Mesendoderm (in vitro differentiated cells): ENCODE results near the gene OR4K2.

Experiments used
- DNase-seq: peaks from one replicate; pipeline ENCODE4 v3.0.0; 2013
- H2AK5ac ChIP-seq: 2 replicates; pipeline ENCODE4 v1.6.1; 2013; ENCODE audit warnings: low read length, inconsistent platforms
- H2BK120ac ChIP-seq: 2 replicates; pipeline ENCODE4 v1.6.1; 2013; ENCODE audit warnings: low read depth, mild to moderate bottlenecking, low read length, moderate library complexity, mixed read lengths
- H2BK15ac ChIP-seq: replicated peaks from 2 replicates; pipeline ENCODE4 v1.6.1; 2013; ENCODE audit warnings: low read depth, mild to moderate bottlenecking, moderate library complexity
- H2BK5ac ChIP-seq: 2 replicates; pipeline ENCODE4 v1.6.1; 2013; ENCODE audit warnings: low read length, inconsistent platforms
- H3K18ac ChIP-seq: 2 replicates; pipeline ENCODE4 v1.6.1; 2013; ENCODE audit warnings: mild to moderate bottlenecking, low read length, mixed read lengths
- H3K23ac ChIP-seq: one replicate; pipeline ENCODE4 v1.6.1; 2013; ENCODE audit warnings: low read length
- H3K27ac ChIP-seq: 2 replicates; pipeline ENCODE4 v1.5.1; 2013; ENCODE audit warnings: low read depth, mild to moderate bottlenecking, inconsistent platforms, low read length, moderate library complexity
- H3K27me3 ChIP-seq: 2 replicates; pipeline ENCODE4 v1.6.1; 2013; ENCODE audit warnings: low read length, control low read depth, mild to moderate bottlenecking, inconsistent platforms; ENCODE audit not compliant: insufficient read depth, poor library complexity
- H3K36me3 ChIP-seq: 2 replicates; pipeline ENCODE4 v1.6.1; 2013; ENCODE audit warnings: low read length, inconsistent platforms; ENCODE audit not compliant: control insufficient read depth, insufficient read depth
- H3K4ac ChIP-seq: one replicate; pipeline ENCODE4 v1.6.1; 2013; ENCODE audit warnings: low read depth, mild to moderate bottlenecking, low read length, moderate library complexity
- H3K4me1 ChIP-seq: 2 replicates; pipeline ENCODE4 v1.6.1; 2013; ENCODE audit warnings: low read depth, low read length, inconsistent platforms; ENCODE audit not compliant: control insufficient read depth
- H3K4me2 ChIP-seq: 2 replicates; pipeline ENCODE4 v1.6.1; 2013; ENCODE audit warnings: low read length
- H3K4me3 ChIP-seq: 2 replicates; pipeline ENCODE4 v1.5.1; 2013; ENCODE audit warnings: mild to moderate bottlenecking, low read length
- H3K56ac ChIP-seq: one replicate; pipeline ENCODE4 v1.6.1; 2013; ENCODE audit warnings: low read length
- H3K79me1 ChIP-seq: 2 replicates; pipeline ENCODE4 v1.6.1; 2013; ENCODE audit warnings: low read length, inconsistent platforms
- H3K79me2 ChIP-seq: 2 replicates; pipeline ENCODE4 v1.6.1; 2013; ENCODE audit warnings: mild to moderate bottlenecking, low read length; ENCODE audit not compliant: control insufficient read depth, insufficient read depth
- H3K9ac ChIP-seq: 2 replicates; pipeline ENCODE4 v1.6.1; 2013; ENCODE audit warnings: low read length, inconsistent platforms
- H4K5ac ChIP-seq: one replicate; pipeline ENCODE4 v1.6.1; 2013; ENCODE audit warnings: low read length
- H4K8ac ChIP-seq: one replicate; pipeline ENCODE4 v1.6.1; 2013; ENCODE audit warnings: low read depth, mild to moderate bottlenecking, control low read depth, low read length, moderate library complexity
- WGBS: extraction: QIAGEN DNeasy Blood & Tissue Kit; methylation state at CpG from one replicate; pipeline ENCODE4 v1.1.7; 2013; ENCODE audit warnings: low lambda C conversion rate, missing lambda C conversion rate; ENCODE audit not compliant: insufficient coverage; ENCODE audit errors: extremely low coverage; 5-methylcytosine and 5-hydroxymethylcytosine counted together

Gene OR4K2

DNA sequence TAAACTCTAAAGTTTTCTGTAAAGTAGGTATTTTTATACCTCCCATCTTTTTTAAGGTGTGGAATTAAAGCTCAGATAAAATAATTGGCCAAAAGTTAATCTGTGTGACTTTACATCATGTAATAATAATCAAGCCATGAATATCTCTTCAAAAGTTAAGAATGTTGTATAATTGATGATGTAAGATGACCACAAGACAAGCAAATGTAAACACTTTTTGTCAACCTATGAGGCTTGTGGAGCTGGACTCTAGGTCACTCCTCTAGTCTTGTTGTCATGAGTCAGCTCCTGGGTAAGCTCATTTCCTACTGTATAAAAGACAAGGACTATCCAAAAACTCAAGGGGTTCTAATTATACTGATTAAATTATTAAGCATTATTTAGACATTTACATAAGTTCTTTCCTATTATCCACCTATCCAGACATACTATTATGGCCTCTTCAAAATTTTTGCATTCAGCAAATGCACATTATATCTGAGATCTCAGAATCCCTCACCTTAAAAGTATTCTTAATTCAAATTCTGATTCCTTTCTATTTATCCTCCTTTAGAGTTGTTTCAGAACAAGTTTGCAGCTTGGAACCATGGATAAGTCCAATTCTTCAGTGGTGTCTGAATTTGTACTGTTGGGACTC is 45.2 kb downstream of the OR4K2 start, which contains the start of gene OR4K5:
TSS of gene OR4K5 (plus strand) at position 587 of the 637 bp plus-strand sequence. CDS start at position 587, 0 bp downstream.
- no peak within 1 kb of the TSS for H2BK120ac ChIP-seq
- H2AK5ac ChIP-seq: no peak within 1 kb of the TSS
- H3K4ac ChIP-seq: no peak within 1 kb of the TSS
- H3K4me1 ChIP-seq: no peaks in the 10 kb centered on the region
- H2BK5ac ChIP-seq: no peak within 1 kb of the TSS
- no peaks in the 10 kb centered on the region for H3K79me2 ChIP-seq
- no peaks in the 10 kb centered on the region for H3K36me3 ChIP-seq
- no peak within 1 kb of the TSS for H3K4me3 ChIP-seq
- no peak within 1 kb of the TSS for H2BK15ac ChIP-seq
- H3K18ac ChIP-seq: no peak within 1 kb of the TSS
- H3K79me1 ChIP-seq: no peaks in the 10 kb centered on the region
- no peak within 1 kb of the TSS for H3K23ac ChIP-seq
- no peak within 1 kb of the TSS for H4K5ac ChIP-seq
- no peak within 1 kb of the TSS for H4K8ac ChIP-seq
- H3K56ac ChIP-seq: no peak within 1 kb of the TSS
- H3K27ac ChIP-seq: no peak within 1 kb of the TSS
- no peaks in the 10 kb centered on the region for H3K27me3 ChIP-seq
- no peak within 1 kb of the TSS for H3K9ac ChIP-seq
- no peak for DNase-seq
- no peak within 1 kb of the TSS for H3K4me2 ChIP-seq

DNA sequence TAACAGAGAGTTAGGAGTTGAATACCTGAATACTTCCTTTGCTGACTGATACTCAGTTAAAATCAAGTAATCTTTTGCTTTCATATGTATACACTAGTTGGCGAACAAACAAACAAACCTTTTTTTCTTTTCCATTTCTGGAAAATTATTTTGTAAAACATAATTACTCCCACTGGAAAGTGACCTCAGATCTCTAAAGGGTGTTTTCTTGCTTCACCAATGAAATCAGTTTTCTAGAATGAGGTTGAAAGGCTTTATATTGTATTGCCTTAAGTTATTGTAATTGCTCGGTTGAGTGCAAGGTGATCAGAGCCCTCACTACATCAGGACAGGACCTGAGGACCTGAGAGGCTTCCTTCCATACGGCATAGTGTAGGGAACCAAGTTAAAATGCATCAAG is 55.7 kb downstream of the OR4K2 start, which contains the start of gene OR4K1:
TSS of gene OR4K1 (plus strand) at position 301 of the 400 bp plus-strand sequence. CDS start 4,750 bp downstream, outside the sequence.
- no CpG with 5 or more reads among the region's 3 CpGs for WGBS
- no peaks in the 10 kb centered on the region for H3K36me3 ChIP-seq
- no peak within 1 kb of the TSS for H3K18ac ChIP-seq
- H3K4me1 ChIP-seq: no peaks in the 10 kb centered on the region
- H3K79me1 ChIP-seq: no peaks in the 10 kb centered on the region
- no peak within 1 kb of the TSS for H2AK5ac ChIP-seq
- no peak within 1 kb of the TSS for H2BK5ac ChIP-seq
- no peak within 1 kb of the TSS for H2BK120ac ChIP-seq
- H3K4ac ChIP-seq: no peak within 1 kb of the TSS
- no peak within 1 kb of the TSS for H3K56ac ChIP-seq
- H4K5ac ChIP-seq: no peak within 1 kb of the TSS
- H2BK15ac ChIP-seq: no peak within 1 kb of the TSS
- no peak within 1 kb of the TSS for H3K9ac ChIP-seq
- DNase-seq: no peak
- H4K8ac ChIP-seq: no peak within 1 kb of the TSS
- no peak within 1 kb of the TSS for H3K23ac ChIP-seq
- no peak within 1 kb of the TSS for H3K4me3 ChIP-seq
- H3K27ac ChIP-seq: no peak within 1 kb of the TSS
- H3K4me2 ChIP-seq: no peak within 1 kb of the TSS
- H3K27me3 ChIP-seq: no peaks in the 10 kb centered on the region
- no peaks in the 10 kb centered on the region for H3K79me2 ChIP-seq
